GM21529 (cell line): Measurements from ENCODE around the gene IQCE.

ENCODE experiments used
- ATAC-seq: cut with Tn5 transposase; IDR thresholded peaks from one replicate; pipeline ENCODE4 v1.9.1; 2021; ENCODE audit not compliant: unreplicated experiment

Gene IQCE

DNA sequence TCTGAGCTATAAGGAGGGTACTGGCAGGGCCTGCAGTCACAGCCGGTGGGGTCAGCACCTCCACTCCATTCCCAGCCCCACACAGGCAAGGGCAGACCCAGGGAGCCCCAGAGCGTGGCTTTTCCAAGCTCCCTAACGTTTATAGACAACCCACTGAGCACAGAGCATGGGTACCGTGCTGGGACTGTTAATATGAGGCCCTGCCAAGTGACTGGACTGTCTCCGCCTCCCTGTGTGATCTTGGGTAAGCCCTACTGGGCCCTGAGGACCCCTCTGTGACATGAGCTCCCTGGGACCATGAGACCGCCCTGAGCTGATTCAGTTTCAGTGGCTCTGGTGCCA is 85.4 kb downstream of the IQCE start:
- ATAC-seq = no peak

DNA sequence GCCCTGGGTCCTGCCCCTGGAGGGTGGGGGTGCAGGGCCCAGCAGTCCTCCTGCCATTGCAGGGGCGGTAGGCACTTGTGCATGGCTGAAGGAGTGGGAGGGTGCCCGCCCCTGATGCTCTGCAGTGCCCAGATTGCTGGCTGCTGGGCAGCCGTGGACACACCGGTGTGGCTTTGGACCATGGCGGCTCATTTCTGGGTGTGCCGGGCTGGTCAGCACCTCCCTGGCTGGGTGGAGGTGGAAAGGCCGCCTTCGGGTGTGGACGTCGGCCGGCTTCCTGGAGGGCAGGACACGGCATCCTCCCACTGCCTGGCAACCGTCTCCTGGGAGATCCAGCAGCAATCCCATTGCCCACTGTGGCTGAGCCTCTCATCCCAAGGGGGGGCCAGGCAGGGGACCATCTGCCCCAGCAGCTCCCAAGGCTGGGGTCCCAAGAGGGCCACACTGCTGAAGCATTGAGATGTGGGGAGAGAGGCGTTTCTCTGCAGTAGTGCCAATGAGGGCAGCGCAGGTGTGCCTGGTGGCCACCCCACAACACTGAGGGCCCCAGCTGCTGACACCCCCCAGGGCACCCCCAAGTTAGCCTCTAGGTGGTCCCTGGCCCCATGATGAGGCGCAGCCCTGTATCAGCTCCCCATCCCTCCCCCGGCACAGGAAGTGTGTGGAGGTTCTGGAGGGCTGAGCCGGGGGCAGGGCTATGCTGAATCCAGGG is 85.9 kb downstream of the IQCE start:
- peak; percentile 22 for ATAC-seq

DNA sequence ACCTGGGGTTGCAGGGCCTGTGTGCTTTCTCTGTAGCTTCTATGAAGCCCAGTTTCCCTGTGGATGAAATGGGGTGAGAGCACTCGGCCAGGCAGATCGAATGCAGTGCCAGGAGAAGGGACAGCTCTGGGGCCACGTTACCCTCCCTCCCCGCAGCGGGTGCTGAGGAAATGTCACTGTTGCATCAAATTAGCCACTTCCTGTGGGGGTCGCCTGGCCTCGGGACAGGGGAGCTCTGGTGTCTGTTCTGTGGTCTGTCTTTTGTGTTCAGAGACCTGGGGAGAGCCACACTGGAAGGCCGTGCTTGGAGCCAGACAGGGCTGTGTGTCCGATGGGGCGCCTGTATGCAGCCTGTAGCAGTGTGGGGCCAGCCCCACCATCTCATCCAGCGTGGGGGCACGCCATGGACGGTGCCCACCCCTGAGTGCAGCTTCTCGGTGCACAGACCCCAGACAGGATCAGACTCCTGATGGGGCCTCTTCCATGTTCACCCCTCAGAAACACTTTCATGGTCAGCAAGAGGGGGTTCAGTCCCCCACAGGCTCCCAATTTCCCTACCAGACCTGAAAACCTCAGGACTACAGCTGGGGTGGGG is 86.6 kb downstream of the IQCE start:
- ATAC-seq = peak; percentile 47

DNA sequence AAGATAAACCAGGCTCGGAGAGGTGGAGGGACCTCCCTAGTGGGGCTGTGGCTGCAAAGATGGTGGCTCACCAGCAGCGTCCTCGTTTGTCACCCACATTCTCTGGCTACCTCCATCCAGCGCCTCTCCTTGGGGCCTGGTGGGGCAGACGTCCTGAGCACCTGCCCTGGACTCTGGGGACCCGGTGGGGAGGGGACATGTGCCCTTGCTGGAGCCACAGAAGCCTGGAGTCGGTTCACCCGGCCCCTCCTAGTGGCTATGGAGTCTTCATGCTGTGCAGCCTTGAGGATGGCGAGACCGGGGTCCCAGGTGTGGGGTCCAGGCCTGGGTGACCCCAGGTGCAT is 87.5 kb downstream of the IQCE start:
- ATAC-seq = no peak

DNA sequence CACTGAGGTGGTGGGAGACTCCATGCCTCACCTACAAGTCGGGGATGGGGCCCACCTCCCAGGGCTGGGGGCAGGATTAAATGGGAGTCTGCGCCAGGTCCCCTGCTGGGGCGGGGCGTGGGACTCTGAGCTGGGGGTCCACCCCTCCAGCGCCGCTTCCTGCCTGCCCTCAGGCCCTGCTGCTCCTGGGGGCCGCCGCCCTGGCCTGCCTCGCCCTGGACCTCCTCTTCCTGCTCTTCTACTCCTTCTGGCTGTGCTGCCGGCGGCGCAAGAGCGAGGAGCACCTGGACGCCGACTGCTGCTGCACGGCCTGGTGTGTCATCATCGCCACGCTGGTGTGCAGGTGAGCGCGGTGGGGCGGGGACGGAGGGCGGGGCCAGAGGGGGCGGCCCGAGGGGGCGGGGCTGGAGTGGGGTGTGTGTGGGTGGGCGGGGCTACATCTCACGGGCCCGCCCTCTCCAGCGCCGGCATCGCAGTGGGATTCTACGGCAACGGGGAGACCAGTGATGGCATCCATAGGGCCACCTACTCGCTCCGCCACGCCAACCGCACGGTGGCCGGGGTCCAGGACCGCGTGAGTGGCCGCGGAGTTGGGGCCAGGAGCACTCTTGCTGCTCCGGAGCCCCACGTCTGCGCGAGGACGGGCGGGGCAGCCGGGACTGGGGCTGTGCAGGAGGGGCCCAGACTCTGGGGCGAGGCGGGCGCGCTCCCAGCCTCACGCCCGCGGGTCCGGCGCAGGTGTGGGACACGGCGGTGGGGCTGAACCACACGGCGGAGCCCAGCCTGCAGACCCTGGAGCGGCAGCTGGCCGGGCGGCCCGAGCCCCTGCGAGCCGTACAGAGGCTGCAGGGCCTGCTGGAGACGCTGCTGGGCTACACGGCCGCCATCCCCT is 88.1 kb downstream of the IQCE start:
- ATAC-seq = no peak

DNA sequence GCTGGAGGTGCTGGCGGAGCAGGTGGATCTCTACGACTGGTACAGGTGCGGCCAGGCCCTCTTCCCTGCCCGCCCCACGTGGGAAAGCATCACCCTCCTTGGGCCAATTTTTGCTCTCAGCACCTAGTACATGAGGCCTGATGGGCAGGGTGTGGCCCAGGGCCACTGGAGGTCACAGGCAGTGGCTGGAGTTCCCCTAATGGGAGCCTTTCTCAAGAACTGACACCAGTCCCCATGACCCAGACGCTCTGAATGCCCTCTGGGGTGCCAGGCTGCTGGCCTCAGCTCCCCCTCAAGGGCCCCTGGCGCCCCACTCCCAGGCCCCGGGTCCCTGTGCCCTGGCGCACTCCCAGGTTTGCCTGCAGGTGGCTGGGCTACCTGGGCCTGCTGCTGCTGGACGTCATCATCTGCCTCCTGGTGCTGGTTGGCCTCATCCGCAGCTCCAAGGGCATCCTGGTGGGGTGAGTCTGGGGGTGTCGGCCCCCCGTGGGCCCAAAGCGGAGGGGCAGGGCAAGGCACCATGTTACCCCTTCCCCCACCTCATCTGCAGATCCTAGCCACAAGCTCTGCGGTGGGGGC is 88.9 kb downstream of the IQCE start:
- no peak for ATAC-seq

DNA sequence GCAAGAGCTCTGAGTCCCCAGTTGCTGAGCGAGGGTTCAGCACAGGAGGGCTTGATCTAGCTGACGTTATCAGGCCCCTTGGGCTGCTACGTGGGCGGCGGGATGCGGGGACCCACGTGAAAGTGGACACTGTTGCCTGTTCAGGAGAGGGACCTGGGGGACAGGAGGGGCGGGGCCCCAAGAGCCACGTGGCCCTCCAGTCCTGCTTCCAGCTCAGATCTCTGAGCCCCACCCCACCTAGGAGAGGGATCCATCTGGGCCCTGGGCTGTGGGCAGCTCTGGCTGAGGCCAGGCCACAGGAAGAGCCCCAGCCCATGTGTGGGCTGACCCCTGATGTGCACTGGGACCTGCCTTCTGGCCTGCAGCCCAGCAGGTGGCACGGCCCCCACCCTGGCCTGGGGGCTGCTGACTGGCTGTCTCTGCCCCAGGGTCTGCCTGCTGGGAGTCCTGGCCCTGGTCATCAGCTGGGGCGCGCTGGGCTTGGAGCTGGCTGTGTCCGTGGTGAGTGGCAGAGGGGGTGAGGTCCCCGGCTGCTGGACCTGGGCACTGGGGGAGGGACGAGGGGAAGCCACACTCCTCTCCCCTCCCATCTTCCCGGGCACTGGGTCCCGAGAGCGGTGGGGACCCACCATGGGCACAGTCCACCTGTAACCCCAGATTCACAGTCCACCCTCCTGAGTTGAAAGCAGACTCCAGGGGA is 90.5 kb downstream of the IQCE start:
- ATAC-seq = no peak

DNA sequence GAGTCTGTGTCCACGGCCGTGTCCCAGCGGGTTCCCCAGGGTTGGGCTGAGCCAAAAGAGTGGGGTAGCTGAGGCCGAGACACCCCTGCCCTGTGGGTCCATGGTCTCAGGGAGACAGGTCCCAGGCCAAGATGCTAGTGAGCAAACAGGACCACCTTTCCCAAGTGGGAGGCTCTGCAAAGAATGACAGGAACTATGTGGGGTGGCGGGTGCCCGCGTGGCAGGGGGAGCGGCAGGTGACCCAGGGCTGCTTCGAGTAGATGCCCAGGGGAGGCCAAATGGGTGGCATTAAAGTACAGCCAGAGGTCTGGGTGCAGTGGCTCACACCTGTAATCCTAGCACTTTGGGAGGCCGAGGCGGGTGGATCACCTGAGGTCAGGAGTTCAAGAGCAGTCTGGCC is 91.2 kb downstream of the IQCE start:
- ATAC-seq = no peak

DNA sequence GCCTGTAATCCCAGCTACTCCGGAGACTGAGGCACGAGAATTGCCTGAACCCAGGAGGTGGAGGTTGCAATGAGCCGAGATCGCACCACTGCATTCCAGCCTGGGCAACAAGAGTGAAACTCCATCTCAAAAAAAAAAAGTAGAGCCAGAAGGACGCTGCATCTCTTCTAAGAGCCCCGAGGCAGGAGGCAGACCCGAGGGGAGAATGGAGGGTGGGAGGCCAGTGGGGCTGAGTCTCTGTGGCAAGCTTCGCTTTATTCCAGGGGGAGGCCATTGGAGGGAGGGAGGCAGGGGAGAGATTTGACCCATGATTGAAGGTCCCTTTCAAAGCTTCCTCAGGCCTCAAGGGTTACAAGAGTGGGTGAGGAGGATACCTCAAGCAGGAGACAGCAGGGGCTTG is 91.7 kb downstream of the IQCE start:
- ATAC-seq = no peak

DNA sequence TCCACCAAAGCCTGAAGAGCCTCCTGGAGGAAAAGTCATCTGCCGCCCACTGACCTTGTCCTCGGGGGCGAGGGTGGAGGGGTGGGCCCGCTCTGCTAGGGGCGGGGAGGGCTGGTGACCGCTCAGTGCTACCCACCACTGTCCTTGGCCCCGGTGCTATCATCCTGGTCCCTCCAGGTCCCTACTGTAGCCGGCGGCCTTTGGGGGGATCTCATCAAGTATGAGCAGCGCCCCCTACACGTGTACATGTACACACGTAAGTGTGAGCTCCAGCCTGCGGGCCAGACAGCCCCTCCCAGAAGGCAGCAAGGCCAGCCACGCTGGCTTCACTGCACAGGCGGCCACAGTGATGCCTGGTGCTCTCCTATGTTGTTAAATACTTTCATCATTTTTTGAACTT is 92.6 kb downstream of the IQCE start:
- no peak for ATAC-seq

DNA sequence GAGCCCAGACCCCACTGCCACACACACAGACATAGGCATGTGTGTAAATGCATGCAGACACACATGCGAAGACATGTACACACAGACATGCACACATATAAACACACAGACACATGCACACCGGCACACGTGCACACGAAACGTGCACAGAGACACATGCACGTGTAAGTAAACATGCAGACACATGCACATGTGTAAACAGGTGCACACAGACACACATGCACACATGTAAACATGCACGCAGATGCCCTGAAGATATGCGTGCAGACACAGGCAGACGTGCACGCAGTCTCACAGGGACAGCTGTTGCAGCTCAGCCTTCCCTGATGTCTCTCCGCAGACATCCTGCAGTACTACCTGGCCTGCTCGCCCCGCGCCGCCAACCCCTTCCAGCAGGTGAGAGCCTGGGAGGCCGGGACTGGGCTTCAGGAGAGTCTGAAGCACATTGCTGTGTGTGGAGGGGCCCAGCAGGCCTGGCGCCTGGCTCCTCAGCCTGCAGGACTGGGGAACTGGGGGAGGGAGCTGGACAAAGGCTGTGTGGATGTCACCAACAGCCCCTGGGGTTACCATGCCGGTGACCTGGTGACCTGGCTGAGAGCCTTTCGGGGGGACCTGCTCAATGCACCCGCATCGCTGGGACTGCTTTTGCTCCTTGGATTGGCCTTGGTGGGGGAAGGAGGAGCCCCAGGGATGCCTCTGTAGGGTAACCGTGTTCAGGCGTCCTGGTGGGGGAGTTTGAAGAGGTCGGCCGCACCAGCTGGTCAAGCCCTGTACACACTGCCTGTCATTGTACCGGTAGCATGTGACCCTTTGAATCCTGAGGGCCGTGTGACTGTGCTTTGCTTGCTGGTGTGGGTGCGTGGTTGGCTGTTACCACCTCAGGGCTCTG is 93.3 kb downstream of the IQCE start:
- ATAC-seq = no peak

DNA sequence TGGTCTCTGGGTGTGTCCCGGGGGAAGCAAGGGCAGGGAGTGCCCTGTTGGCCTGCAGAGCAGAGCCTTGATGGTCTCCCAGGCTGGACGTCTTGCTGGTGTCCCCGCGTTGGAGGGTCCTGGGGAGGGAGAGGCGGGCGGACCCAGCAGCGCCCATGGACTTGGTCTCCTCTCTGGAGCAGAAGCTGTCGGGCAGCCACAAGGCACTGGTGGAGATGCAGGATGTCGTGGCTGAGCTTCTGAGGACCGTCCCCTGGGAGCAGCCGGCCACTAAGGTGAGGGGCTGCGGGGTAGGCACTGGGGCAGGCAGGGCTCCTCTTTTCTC is 93.9 kb downstream of the IQCE start:
- no peak for ATAC-seq

DNA sequence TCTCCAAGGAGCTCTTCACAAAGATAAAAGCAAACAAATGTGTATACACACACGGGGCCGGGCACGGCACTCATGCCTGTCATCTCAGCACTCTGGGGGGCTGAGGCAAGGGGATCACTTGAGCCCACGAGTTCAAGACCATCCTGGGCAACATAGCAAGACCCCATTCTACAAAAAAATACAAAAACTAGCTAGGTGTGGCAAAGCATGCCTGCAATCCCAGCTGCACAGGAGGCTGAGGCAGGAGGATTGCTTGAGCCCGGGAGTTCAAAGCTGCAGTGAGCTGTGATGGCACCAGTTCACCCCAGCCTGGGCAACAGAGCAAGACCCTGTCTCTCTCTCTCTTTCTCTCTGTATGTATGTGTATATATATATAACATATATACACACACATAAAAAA is 95.3 kb downstream of the IQCE start:
- ATAC-seq = no peak

DNA sequence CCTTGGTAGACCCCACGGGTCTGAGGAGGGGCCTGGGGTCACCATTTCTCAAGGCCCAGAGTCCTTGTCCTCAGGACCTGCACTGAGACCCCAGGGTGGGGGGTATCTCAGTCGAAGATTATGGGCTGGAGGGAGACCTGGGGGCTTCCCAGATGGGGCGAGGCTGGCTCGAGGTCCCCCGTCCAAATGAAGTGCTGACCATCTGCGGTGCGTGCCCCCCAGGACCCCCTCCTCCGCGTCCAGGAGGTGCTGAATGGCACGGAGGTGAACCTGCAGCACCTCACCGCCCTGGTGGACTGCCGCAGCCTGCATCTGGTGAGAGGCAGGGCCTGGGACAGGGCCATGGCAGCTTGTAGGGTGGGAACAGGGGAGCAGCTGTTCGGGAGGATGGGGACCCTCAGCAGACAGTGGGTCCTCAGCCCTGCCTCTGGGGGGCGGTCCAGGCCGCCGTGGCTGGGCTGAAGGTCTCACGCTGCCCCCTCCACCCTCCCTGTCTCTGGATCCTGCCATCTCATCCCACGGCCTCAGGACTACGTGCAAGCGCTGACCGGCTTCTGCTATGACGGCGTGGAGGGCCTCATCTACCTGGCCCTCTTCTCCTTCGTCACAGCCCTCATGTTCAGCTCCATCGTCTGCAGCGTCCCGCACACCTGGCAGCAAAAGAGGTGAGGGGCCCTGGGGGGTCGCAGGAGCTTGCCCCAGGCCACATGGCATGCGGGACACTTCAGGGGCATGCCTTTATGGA is 97.3 kb downstream of the IQCE start:
- ATAC-seq = no peak

DNA sequence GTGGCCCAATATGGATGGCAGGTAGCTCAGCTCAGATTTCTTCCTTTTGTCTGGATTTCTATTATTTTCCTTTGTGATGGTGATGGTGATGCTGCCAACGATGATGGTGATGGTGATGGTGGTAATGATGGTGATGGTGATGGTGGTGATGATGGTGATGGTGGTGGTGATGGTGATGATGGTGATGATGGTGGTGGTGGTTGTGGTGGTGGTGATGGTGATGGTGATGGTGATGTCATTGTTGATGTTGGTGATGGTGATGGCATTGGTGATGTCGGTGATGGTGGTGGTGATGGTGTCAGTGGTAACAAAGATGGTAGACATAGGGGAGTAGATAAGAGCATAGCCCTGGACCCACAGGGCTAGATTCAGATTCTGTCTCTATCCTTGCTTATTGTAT is 98.4 kb downstream of the IQCE start:
- ATAC-seq = no peak

DNA sequence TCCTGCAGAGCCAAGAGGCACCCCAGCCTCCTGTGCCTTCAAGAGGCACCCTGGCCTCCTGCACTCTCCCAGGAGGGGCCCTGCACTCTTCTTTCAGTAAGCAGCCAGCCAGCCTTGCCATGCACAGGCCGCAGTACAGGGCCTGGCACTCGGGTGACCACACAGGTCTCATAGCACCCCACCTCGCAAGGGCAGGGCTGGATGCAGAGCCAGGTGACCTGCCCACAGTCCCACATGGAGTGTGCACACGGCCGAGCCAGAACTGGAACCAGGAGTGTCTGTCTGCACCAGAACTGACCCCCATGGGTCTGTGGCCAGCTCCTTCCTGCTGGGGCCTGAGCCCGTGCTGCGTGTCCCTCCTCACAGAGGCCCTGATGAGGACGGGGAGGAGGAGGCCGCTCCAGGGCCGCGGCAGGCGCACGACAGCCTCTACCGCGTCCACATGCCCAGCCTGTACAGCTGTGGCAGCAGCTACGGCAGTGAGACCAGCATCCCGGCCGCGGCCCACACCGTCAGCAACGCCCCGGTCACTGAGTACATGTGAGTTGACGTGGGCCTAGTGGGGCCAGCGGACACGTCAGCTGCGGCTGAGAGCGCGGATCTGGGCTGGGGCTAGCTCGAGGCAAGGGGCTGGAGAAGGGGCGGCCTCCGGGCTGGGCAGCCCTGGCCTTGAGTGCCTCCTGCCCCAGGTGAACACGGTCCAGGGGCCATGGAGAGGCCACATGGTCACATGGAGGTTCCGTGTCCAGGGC is 99.3 kb downstream of the IQCE start:
- ATAC-seq = no peak

DNA sequence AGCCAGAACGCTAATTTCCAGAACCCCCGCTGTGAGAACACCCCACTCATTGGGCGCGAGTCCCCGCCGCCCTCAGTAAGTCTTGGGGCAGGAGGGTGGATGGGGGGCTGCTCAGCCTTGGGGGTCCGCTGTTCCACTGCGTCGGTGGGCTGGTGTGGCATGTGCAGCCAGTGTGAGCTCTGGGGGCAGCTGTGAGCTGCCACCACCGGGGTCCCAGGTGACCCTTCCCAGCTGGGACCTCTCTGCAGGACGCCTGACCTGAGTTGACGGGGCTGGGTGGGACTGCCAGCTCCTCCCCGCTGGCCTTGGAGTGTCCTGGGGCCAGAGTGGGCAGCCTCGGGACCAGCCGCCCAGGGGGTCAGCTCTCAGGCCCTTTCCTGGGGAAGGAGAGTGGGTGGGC is 100.2 kb downstream of the IQCE start:
- ATAC-seq = no peak

DNA sequence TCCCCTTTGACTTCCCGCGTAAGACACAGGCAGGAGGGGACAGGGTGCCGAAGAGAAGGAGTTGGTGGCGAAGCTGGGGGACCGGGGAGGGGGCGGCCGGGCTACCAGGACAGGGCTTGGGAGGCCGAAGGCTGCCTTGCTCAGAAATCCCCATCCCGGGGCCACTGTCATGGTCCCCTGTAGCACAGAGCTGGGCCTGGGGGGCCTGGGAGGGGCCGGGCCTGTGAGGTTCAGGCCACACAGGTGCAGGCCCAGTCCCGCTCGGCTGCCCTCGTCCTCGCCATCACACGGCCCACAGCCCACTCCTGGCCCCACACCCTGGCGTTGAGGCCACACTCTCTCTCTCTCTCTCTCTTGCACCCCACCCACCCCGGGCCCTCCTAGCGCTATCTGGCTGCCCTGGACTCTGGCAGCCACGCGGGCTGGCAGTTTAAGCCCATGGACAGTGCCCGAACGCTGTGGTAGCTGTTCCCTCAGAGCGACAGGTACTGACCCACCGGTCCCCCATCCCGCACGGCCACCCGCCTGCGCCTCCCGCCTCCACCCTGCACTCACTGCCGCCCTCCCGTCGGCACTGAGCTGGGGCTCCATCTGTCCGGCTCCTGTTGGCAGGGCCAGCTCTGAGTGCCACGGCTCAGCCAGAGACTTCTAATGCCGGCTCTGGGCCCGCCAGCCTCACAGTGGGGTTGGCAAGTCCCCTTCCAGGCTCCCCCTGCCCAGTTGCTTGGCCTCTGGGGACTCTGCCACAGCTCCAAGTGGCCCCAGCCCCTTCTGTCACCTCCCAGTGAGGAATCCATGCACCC is 101.0 kb downstream of the IQCE start:
- no peak for ATAC-seq
